Stimulated activated CD8-positive, alpha-beta memory T cell treated with anti-CD3 and anti-CD28 coated beads, Interleukin-2, amount 100 ng/mL, for 1 hour (primary cell): Measurements from ENCODE around the gene ZNF316.
"Not testable (repeated sequence)": the region's sequence is repeated elsewhere in the genome, so short reads cannot be mapped to it uniquely, and the experiment has no call there.

Source experiments
- DNase-seq, 2 donors: peaks; one replicate each; pipeline ENCODE4 v3.0.0-alpha.2; 2020; ENCODE audit warnings: low read depth in 2 of 2

The ZNF316 gene

GRCh38 chr7:6621195-6622133, 15.7 kb upstream of the ZNF316 start:
- no peak for DNase-seq

GRCh38 chr7:6622134-6622710, 14.9 kb upstream of the ZNF316 start:
- DNase-seq = no peak

- DNase-seq = no peak
Measured at GRCh38 chr7:6623589-6624245, 13.4 kb upstream of the ZNF316 start.

GRCh38 chr7:6624246-6624611, 12.9 kb upstream of the ZNF316 start:
- no peak for DNase-seq

- DNase-seq = no peak
Measured at GRCh38 chr7:6628045-6628444, 9.1 kb upstream of the ZNF316 start.

- no peak for DNase-seq
Measured at GRCh38 chr7:6630007-6630849, 6.9 kb upstream of the ZNF316 start.

GRCh38 chr7:6631605-6632004, 5.5 kb upstream of the ZNF316 start:
- no peak for DNase-seq

- no peak for DNase-seq
Measured at GRCh38 chr7:6634021-6634420, 3.1 kb upstream of the ZNF316 start.

- DNase-seq = not testable (repeated sequence)
Measured at GRCh38 chr7:6634971-6635370, 2.1 kb upstream of the ZNF316 start.

GRCh38 chr7:6637544-6638229, 569 bp downstream of the ZNF316 start:
- peak; percentile 27 to 28 for DNase-seq

GRCh38 chr7:6639032-6639431, 1.9 kb downstream of the ZNF316 start:
- DNase-seq = no peak

GRCh38 chr7:6639627-6640026, 2.5 kb downstream of the ZNF316 start:
- no peak for DNase-seq

- DNase-seq = no peak
Measured at GRCh38 chr7:6640246-6640721, 3.2 kb downstream of the ZNF316 start.

GRCh38 chr7:6641305-6642035, 4.4 kb downstream of the ZNF316 start:
- DNase-seq = no peak

GRCh38 chr7:6642239-6642839, 5.2 kb downstream of the ZNF316 start:
- DNase-seq = no peak

- no peak for DNase-seq
Measured at GRCh38 chr7:6642861-6643640, 5.9 kb downstream of the ZNF316 start.

- no peak for DNase-seq
Measured at GRCh38 chr7:6643915-6644625, 7.0 kb downstream of the ZNF316 start.

- no peak for DNase-seq
Measured at GRCh38 chr7:6644728-6645127, 7.6 kb downstream of the ZNF316 start.

GRCh38 chr7:6646465-6646864, 9.3 kb downstream of the ZNF316 start:
- DNase-seq = no peak
